SK-N-SH (cell line): ENCODE data around the gene IP6K1.

Experiments
- FOXJ3 ChIP-seq: sonication (generic); formaldehyde crosslinking; IDR thresholded peaks from 2 replicates; pipeline ENCODE4 v1.5.1; 2020; ENCODE audit warnings: mild to moderate bottlenecking, missing genetic modification reagents
- POLR2AphosphoS5 ChIP-seq: IDR thresholded peaks from 2 replicates; pipeline ENCODE4 v1.6.1; 2012; ENCODE audit warnings: low read depth, low read length
- TF ChIP-seq, protein P1 (sequence below): IDR thresholded peaks from 2 replicates; pipeline ENCODE4 v1.4.0; 2012; ENCODE audit warnings: low read depth

DNA sequence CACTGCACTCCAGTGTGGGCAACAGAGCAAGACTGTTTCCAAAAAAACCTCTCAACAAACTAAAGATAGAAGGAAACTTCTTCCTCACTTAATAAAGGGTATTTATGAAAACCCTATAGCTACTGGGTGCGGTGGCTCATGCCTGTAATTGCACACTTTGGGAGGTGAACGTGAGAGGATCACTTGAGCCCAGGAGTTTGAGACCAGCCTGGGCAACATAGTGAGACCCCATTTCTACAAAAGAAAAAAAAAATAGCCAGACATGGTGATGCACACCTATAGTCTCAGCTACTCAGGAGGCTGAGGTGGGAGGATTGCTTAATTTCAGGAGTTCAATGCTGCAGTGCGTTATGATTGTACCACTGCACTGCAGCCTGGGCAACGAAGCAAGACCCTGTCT, 22.4 kb downstream of the IP6K1 start:
- TF ChIP-seq POLR2AphosphoS5 (no peak), FOXJ3 (CRISPR knock-in tag) (no peak)
- TF ChIP-seq, protein P1, sequence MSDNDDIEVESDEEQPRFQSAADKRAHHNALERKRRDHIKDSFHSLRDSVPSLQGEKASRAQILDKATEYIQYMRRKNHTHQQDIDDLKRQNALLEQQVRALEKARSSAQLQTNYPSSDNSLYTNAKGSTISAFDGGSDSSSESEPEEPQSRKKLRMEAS: no peak
